ENCODE measurements around the gene ZDHHC24.

ZDHHC24 gene

DNA sequence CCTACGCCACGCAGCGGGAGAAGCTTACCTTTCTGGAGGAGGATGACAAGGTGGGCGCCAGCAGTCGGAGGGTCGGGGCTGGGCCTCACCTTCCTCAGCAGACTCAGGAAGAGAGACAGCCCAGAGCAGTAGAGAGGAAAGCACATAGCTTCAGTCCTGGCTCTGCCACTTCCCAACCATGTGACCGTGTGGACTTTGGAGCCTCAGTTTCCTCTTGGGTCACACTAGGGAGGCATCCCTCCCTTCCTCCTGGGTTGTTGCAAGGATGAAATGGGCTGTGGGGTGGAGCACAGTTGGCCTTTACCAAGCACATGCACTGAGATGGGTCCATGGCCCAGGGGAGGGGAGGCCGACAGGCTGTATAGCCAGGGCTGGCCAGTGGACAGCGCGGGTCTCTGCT, 52.7 kb downstream of the ZDHHC24 start:
- DNase-seq = no peak

DNA sequence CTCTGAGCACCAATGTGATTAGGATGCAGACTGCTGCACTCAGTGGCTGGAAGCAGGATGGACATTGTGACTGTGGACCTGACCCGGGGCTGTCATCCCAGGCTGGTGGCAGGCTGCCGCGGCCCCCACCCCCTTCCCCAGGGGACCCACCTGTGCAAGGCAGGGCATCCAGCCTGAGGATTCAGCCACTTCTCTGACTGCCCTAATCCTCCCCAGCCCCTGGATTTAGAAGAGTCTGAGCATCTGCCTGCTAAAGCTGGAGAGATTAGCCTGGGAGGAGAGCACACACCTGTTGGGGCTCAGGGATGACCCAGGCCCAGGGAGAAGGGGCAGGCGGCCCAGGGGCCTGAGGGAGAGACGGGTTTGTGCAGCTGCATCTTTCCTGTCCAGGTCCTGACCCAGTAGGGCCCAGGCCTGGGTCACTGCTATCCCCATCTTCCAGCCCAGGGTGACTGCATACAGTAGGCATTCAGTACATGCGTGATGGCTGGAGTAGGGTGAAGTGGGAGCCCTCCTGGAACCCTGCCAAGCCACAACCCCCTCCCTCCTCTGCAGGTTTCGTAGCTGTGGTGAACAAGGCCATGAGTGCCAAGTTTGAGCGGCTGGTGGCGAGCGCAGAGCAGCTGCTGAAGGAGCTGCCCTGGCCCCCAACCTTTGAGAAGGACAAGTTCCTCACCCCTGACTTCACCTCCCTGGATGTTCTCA, 53.5 kb downstream of the ZDHHC24 start:
- DNase-seq = no peak

DNA sequence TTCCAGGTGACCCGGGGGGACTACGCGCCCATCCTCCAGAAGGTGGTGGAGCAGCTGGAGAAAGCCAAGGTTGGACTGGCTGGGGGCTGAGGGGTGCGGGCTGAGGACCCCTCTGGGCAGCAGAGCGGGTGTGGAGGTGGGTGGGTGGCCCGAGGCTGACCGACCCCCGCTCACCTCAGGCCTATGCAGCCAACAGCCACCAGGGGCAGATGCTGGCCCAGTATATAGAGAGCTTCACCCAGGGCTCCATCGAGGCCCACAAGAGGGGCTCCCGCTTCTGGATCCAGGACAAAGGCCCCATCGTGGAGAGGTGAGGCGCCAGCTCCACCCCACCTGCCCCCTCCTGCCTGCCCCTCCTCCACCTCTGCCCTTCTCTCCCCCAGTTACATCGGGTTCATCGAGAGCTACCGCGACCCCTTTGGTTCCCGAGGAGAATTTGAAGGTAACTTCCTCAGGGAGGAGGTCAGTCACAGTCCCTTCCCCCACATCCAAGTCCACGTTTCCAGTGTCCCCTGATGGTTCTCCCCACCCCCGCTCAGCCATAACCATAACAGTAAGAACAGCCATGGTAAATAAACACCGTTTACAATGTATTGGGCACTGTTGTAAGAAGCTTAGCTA, 54.4 kb downstream of the ZDHHC24 start:
- DNase-seq = no peak

DNA sequence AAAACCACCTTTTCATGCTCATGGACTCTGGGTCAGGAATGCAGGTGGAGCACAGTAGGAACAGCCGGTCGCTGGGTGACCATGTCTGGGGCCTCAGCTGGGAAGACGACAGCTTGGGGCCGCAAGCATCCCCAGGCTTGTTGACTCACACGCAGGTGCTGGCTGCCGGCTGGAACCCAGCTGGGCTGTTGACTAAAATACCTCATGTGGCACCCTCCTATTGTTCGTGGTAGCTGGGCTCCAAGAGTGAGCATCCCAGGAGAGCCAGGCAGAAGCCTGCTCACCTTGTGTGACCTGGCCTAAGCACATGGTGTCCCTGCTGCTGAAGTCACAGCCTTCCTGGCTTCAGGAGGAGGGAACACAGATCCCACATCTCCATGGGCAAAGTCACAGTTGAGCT, 56.2 kb downstream of the ZDHHC24 start:
- no peak for DNase-seq

DNA sequence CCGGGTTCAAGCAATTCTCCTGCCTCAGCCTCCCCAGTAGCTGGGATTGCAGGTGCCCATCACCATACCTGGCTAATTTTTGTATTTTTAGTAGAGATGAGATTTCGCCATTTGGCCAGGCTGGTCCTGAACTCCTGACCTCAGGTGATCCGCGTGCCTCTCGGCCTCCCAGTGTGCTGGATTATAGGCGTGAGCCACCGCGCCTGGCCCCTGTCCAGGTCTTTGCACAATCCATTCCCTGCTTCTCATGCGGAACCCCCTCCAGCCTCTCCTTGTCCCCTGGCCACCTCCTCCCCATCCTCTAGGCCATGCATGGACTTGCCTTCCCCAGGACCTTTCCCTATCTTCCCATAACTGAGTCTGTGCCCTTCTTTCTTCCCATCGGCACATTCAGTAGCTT, 56.9 kb downstream of the ZDHHC24 start:
- DNase-seq = no peak

DNA sequence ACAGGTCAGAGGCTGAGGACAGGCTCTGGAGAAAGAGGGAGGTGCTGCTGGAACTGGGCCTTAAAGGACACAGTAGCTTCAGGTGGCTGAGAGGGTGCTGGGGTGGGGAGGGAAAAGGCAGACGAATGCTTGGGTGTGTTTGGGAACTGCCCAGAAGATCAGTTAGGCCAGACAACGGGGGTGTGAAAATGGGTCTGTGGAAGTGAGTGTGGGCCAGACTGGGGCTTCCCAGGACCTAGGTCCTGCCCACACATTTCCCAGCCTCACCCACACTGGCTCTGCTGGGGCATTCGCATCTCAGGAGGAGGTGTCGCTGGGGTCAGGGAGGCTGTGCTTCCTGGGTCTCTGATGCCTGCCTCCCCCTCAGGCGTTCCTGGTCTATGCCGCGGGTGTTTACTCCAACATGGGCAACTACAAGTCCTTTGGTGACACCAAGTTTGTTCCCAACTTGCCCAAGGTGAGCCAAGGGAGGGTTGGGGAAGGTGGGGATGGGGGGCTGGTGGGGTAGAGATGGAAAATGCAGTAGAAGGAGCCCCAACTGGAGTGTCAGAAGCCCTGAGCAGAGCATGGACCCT, 61.0 kb downstream of the ZDHHC24 start:
- DNase-seq = no peak

DNA sequence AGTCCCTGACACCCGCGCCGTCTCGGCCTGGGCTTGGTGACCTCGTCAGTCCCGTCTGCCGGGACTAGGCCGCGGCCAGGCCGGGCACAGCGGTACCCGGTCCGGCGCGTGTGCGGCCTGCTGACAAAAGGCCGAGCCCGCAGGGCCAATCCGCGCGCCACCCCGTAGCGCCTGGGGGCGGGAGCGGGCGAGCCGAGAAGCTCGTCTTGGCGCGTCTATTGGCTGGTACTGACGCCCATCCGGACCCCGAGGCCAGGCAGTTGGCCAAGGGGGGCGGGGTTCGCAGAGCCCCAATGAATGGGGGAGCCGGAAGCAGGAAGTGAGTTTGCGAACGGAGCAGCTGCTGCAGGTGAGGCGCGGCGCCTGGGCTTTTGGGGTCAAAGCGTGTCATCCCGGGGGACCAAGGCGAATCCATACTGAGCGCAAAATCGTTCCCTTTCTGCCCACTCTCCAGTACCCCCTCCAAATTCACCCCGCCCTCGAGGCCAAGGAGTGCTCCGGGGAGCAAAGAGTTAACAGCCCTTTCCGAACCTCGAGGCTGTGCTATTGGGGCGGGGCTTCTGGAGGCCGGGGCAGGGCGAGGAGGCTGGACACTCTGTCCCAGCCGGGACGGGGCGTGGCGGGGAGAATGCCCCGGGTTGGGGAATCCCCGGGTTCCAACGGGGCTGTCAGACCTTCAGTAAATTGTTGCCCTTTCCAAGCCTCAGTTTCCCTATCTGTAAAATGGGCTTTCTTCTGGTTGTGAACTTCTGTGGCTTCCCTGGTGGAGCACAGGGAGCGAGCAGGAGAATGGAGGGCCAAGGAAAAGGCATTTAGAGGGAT, 65.5 kb downstream of the ZDHHC24 start, which contains the start of gene DPP3:
DPP3 (plus strand) TSS at position 318 of the 822 bp plus-strand sequence. CDS start 1,767 bp downstream, outside the sequence.
- peak; percentile 93 to 94 for DNase-seq

DNA sequence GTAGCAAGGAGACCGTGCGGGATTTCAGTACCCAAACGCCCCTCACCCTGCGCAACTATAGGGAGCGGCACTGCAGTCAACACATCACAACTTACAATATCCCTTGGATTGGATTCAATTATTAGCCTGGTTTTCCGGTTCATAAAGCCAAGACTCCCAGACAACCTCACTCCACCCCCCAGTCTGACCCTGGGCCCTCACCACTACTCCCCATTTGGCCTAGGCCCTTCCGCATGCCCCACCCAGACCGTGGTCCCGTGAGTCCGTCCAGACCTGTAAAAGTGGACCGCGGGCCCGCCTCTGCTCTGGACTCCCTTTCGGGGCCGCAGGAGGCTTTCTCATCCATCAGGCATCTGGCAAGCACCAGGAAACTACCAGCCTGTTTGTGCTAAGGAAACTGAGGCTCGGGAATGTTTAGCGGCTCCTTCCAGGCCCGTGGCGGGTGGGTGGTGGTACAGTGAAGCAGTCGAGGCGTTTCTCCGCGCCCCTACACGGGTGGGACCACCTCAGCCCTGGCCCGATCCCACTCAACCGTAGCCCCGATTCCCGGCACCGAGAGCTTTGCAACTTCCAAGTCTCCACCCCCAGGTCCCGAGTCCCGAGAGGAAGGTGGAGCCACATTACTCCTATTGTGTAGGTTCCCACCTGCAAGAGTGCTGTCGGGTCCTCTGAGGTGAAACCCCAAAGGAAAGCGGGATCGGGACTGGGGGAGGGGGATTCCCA, 66.3 kb downstream of the ZDHHC24 start:
- DNase-seq = peak in 1 of 2 experiments; percentile 27

DNA sequence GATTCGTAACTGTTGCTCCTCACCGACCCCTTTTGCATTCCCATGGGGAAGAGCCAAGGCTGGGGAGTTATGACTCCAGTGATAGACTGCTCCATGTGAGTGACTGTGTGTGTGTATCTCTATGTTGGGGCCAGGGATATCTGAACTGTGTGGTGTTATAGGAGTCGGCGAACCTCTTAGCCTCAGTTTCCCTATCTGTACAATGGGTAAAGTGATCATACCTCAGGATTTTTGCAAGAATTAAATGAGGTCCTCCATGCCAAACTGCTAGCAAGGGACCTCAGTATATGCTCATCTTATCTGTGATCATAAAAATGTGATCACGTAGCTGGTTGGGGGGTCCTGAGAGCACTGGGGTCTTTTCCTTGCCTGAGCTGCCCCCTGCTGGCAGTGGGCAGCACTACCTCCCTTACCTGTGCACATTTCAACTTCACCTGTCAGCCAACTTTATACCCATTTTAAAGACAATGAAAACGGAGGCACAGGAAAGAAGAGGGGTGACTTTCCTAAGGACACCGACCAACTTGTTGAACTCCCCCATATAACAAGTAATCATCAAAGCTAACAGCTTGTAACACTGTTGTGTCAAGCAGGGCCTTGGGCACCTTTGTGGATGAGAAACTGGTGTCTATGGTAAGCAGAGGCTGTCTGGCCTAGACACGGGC, 67.0 kb downstream of the ZDHHC24 start:
- no peak for DNase-seq

DNA sequence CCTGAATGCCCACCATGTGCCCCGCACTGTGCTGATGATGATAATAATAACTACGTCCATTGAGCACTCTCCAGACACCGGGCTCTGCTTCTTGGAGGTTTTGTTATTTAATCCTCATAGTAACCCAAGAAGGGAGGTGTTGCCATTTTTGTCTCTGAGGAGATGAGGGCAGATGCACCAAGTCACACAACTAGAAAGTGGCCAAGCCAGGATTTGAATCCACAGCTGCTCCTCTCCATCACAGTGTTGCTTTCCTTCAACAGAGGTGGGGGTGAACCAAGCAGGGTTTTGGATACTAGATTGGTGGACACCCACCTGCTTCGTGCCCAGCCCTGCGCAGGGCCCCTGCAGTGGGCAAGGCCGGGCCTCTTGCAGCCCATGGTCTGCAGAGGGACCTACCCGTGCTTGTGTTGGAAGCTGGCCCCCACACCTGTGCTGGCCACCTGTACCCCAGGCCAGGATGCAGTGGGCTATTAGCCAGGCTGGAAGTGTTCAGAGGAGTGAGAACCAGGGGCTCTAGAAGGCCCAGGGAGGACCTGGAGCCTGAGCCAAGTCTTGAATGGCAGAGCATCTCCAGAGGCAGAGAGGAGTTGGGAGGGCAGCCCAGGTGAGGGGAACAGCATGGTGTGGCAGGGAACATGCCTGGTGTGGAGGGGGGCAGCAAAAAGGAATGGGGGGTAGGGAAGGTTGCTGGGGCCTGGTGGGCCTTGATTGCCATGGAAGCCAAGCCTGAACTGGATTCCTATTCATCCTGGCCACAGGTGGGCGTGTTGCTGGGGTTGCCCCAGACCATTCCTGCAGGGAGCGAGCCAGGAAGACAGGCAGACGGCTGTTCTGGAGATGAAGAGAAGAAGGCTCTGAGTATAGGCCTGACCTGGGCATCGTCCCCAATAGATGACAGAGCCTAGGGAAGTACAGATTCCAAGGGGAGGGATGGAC, 68.3 kb downstream of the ZDHHC24 start:
- no peak for DNase-seq

DNA sequence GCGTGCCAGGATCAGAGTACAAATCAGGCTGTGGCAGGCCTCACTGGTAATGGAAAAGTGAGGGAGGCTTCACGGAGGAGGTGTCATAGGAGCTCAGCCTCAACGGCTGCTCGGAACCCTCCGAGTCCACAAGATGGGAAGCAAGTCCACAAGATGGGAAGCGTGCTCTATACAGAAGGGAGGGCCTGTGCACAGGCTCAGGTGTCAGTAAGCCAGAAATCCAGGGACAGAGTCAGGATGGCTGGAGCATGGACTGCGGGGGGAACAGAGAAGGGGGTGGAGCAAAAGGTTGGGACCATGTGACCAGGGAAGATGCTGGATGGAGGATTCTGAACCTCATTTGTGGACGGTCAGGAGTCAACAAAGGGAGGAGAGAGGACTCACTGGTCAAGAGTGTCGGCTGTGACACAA, 69.0 kb downstream of the ZDHHC24 start:
- no peak for DNase-seq

DNA sequence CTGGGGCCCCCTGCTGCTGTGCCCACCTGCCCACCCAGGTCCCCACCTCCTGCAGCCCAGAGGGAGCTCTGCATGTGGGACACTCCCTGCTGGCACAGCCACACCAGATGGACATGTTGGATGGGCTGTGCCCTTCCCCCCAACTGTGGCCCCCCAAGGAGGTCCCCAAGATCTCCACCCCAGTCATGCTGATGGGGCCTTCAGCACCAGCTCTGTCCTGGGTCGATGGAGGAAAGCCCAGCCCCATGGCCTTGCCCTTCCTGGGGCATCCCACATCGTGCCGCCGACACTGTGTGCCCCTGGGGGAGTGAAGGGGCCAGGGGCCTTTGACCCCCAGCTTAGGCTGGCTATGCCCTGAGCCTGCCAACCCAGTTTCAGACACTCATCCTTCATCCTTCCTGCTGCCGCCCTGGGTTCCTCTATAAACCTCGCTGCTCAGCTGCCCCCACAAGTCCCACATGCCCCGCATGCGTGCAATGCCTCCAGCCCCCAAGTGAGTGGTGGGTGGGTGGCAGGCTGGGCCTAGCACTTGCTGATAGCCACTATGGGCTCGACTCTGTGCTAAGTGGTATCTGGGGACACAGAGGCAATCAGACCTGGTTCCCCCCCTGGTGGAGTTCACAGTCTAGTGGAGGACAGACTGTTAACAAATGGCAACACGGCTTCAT, 69.5 kb downstream of the ZDHHC24 start:
- no peak for DNase-seq

DNA sequence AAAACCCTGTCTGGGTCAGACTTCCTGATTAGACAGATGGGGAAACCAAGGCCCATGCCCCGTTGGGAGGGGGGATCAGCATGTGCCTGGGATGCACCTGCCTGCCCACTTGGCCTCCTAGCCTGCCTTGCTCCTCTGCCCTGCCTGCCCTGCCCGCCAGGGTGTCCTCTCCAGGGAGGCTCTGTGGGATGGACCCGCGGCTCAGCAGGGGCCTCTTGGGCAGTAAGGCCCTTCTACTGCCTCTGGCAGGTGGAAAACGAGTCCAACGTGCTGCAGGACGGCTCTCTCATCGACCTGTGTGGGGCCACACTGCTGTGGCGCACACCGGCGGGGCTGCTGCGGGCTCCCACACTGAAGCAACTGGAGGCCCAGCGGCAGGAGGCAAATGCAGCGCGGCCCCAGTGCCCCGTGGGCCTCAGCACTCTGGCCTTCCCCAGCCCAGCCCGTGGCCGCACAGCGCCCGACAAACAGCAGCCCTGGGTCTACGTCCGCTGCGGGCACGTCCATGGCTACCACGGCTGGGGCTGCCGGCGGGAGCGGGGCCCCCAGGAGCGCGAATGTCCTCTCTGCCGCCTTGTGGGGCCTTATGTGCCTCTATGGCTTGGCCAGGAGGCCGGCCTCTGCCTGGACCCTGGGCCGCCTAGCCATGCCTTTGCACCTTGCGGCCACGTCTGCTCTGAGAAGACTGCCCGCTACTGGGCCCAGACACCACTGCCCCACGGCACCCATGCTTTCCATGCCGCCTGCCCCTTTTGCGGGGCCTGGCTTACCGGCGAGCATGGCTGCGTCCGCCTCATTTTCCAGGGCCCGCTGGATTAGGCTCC, 70.3 kb downstream of the ZDHHC24 start:
- DNase-seq = no peak

DNA sequence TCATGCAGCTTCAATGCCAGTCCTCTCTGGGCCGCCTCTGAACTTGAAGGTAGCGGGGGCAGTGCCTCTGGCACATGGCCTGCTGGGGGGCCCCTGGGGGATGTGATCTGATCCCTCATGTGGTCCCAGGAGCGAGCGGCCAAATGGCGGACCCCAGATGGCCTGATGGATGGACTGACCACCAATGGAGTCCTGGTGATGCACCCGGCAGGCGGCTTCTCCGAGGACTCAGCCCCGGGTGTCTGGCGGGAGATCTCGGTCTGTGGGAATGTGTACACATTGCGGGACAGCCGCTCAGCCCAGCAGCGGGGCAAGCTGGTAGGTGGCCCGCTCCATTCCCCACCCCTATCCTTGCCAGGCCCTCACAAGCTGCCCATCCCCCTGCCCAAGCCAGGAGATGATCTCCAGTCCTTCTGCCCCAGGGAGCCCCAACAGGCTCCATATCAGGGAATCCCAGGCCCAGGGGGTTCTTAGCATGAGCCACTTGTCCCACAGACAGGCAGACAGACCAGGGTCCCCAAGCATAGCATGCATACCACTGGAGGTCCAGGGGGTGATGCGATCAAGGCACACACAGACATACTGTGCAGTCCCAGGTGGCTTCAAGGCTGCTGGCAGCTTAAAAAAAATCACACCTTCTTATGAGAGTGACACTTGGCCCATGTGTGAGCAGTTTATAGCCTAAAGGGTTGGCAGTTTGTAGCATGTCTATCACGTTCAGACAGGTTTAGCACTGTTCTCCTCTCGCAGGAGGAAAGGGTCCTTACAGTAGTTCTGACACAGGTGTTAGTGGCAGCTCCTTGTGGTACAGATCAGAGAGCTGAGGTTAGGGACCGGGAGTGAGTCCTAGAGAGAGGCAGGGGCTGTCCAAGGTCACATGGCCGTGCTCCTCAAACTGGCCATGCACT, 72.0 kb downstream of the ZDHHC24 start:
- DNase-seq = no peak

DNA sequence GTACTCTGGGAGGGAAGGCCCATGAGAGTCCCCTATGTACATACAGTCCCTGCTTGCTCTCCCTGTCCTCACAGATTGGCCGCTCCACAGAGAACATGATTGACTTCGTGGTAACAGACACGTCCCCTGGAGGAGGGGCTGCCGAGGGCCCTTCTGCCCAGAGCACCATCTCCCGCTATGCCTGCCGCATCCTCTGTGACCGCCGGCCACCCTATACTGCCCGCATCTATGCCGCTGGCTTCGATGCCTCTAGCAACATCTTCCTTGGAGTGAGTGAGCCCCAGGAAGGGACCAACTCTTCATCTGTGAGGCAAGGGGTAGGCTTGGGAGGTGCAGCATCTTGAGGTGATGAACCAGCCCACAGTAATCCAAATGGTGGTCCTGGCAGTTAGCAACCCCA, 72.7 kb downstream of the ZDHHC24 start:
- no peak for DNase-seq

DNA sequence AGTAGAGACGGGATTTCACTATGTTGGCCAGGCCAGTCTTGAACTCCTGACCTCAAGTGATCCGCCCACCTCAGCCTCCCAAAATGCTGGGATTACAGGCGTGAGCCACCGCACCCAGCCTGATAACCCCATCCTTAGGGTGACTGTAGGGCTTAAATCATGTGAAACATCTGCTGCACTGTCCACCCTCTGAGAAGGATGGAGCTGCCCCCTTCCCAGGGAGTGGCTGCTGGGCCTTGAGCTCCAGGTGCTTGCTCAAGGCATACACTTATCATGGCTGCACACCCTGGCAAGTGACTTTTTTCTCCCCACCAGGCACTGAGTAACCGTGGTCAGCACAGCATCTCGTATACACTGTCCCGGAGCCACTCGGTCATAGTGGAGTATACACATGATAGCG, 73.8 kb downstream of the ZDHHC24 start:
- no peak for DNase-seq

DNA sequence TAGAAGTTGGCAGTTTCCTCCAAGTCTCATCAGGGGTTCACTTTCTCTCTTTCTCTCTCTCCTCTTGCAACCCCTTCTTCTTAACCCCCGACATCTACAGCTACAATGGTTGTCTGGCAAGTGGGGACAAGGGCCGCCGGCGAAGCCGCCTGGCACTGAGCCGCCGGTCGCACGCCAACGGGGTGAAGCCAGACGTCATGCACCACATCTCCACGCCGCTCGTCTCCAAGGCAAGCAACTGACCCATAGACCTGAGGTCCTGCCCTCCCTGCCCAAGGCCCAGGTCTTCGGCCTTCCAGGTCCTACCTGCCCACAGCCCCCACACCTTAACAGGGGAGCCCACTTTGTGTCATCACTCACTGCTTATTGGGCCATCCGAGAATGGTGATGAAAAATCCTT, 74.7 kb downstream of the ZDHHC24 start:
- DNase-seq = no peak

Data from AML-193 (cell line).